HCEC 1CT (cell line): Measurements from ENCODE around the gene MICAL3.

Experiments used
- DNase-seq: peaks from one replicate; pipeline ENCODE4 v3.0.0-alpha.2; 2017

MICAL3 gene

GRCh38 chr22:17970201-17970708 is 54.1 kb downstream of the MICAL3 start:
- DNase-seq, result peak; percentile 60

GRCh38 chr22:17969701-17970113 is 54.7 kb downstream of the MICAL3 start:
- DNase-seq, result peak; percentile 95

- no peak for DNase-seq
These were observed 56.2 kb downstream of the MICAL3 start for GRCh38 chr22:17968126-17968525.

- DNase-seq, result no peak
These were observed 58.0 kb downstream of the MICAL3 start for GRCh38 chr22:17966403-17966717.

- DNase-seq, result no peak
These were observed 58.6 kb downstream of the MICAL3 start for GRCh38 chr22:17965538-17966402.

GRCh38 chr22:17964643-17965042 is 59.7 kb downstream of the MICAL3 start:
- DNase-seq, result no peak

GRCh38 chr22:17964156-17964555 is 60.2 kb downstream of the MICAL3 start:
- DNase-seq, result no peak

GRCh38 chr22:17963015-17963414 is 61.3 kb downstream of the MICAL3 start:
- no peak for DNase-seq

GRCh38 chr22:17962168-17962567 is 62.2 kb downstream of the MICAL3 start:
- no peak for DNase-seq

- DNase-seq, result no peak
These were observed 63.0 kb downstream of the MICAL3 start for GRCh38 chr22:17961446-17961729.

- no peak for DNase-seq
These were observed 63.5 kb downstream of the MICAL3 start for GRCh38 chr22:17960695-17961445.

- DNase-seq, result no peak
These were observed 64.3 kb downstream of the MICAL3 start for GRCh38 chr22:17960011-17960410.

GRCh38 chr22:17958166-17958565 is 66.2 kb downstream of the MICAL3 start:
- DNase-seq, result no peak

- DNase-seq, result no peak
These were observed 66.7 kb downstream of the MICAL3 start for GRCh38 chr22:17957693-17958092.

GRCh38 chr22:17957204-17957603 is 67.2 kb downstream of the MICAL3 start:
- no peak for DNase-seq

GRCh38 chr22:17956630-17957029 is 67.7 kb downstream of the MICAL3 start:
- no peak for DNase-seq

GRCh38 chr22:17955590-17956379 is 68.6 kb downstream of the MICAL3 start:
- no peak for DNase-seq

- DNase-seq, result no peak
These were observed 69.3 kb downstream of the MICAL3 start for GRCh38 chr22:17954860-17955587.

GRCh38 chr22:17954200-17954859 is 70.0 kb downstream of the MICAL3 start:
- no peak for DNase-seq

GRCh38 chr22:17953147-17953546 is 71.2 kb downstream of the MICAL3 start:
- no peak for DNase-seq

GRCh38 chr22:17952273-17952801 is 72.0 kb downstream of the MICAL3 start:
- no peak for DNase-seq

- DNase-seq, result no peak
These were observed 73.0 kb downstream of the MICAL3 start for GRCh38 chr22:17951315-17951714.
